HUES64 (cell line): ENCODE results near the gene CDR2.

Source experiments
- H3K27ac ChIP-seq: 2 replicates; pipeline ENCODE4 v1.7.0; 2013; ENCODE audit warnings: low read depth, low read length, inconsistent platforms
- H3K27me3 ChIP-seq: 2 replicates; pipeline ENCODE4 v1.6.1; 2013; ENCODE audit warnings: mild to moderate bottlenecking, low read length; ENCODE audit not compliant: insufficient read depth
- H3K36me3 ChIP-seq: 2 replicates; pipeline ENCODE4 v1.6.1; 2013; ENCODE audit warnings: mild to moderate bottlenecking, low read length; ENCODE audit not compliant: insufficient read depth
- H3K4me1 ChIP-seq: 2 replicates; pipeline ENCODE4 v1.6.1; 2013; ENCODE audit warnings: mild to moderate bottlenecking, low read length, moderate library complexity; ENCODE audit not compliant: insufficient read depth
- H3K4me3 ChIP-seq: 2 replicates; pipeline ENCODE4 v1.5.1; 2013; ENCODE audit warnings: mild to moderate bottlenecking, low read length, moderate library complexity
- H3K9ac ChIP-seq: 2 replicates; pipeline ENCODE4 v1.6.1; 2013; ENCODE audit warnings: mild to moderate bottlenecking, low read depth, low read length
- H3K9me3 ChIP-seq: 2 replicates; pipeline ENCODE4 v1.6.1; 2013; ENCODE audit warnings: low read depth, low read length; ENCODE audit not compliant: insufficient read depth
- WGBS: fragments of 150-250, 120-280 bp; methylation state at CpG from one replicate; pipeline ENCODE4 v1.1.7; 2013; ENCODE audit warnings: missing lambda C conversion rate; 5-methylcytosine and 5-hydroxymethylcytosine counted together

Gene CDR2

GRCh38 chr16:22400900-22401299 is 26.5 kb upstream of the CDR2 start:
- Histone ChIP-seq H3K27me3 (no peaks in the 10 kb centered on the region), H3K4me3 (no peak overlapping the region), H3K27ac (no peak overlapping the region), H3K36me3 (no peaks in the 10 kb centered on the region), H3K9me3 (no peaks in the 10 kb centered on the region), H3K4me1 (no peaks in the 10 kb centered on the region), H3K9ac (no peak overlapping the region)
- WGBS: 88% methylated on average over 3 of the region's 3 CpGs

GRCh38 chr16:22397931-22398330 is 23.5 kb upstream of the CDR2 start:
- H3K4me1 ChIP-seq: no peaks in the 10 kb centered on the region
- H3K9me3 ChIP-seq: no peaks in the 10 kb centered on the region
- H3K9ac ChIP-seq: no peak overlapping the region
- no peaks in the 10 kb centered on the region for H3K27me3 ChIP-seq
- no peaks in the 10 kb centered on the region for H3K36me3 ChIP-seq
- H3K4me3 ChIP-seq: no peak overlapping the region
- no peak overlapping the region for H3K27ac ChIP-seq

- 77% methylated on average over 1 of the region's 1 CpG for WGBS
- H3K36me3 ChIP-seq: no peaks in the 10 kb centered on the region
- H3K9me3 ChIP-seq: no peaks in the 10 kb centered on the region
- no peaks in the 10 kb centered on the region for H3K4me1 ChIP-seq
- H3K27me3 ChIP-seq: no peaks in the 10 kb centered on the region
- no peak overlapping the region for H3K9ac ChIP-seq
- no peak overlapping the region for H3K27ac ChIP-seq
- no peak overlapping the region for H3K4me3 ChIP-seq
These were observed 23.0 kb upstream of the CDR2 start for GRCh38 chr16:22397464-22397863.

GRCh38 chr16:22395960-22396359 is 21.5 kb upstream of the CDR2 start:
- H3K4me3 ChIP-seq: no peak overlapping the region
- H3K27me3 ChIP-seq: no peaks in the 10 kb centered on the region
- no peaks in the 10 kb centered on the region for H3K4me1 ChIP-seq
- H3K9ac ChIP-seq: no peak overlapping the region
- no peaks in the 10 kb centered on the region for H3K36me3 ChIP-seq
- WGBS: 91% methylated on average over 4 of the region's 4 CpGs
- no peaks in the 10 kb centered on the region for H3K9me3 ChIP-seq
- no peak overlapping the region for H3K27ac ChIP-seq

- 62% methylated on average over 1 of the region's 1 CpG for WGBS
- Histone ChIP-seq H3K9me3 (no peaks in the 10 kb centered on the region), H3K27me3 (no peaks in the 10 kb centered on the region), H3K4me3 (no peak overlapping the region), H3K9ac (no peak overlapping the region), H3K36me3 (no peaks in the 10 kb centered on the region), H3K4me1 (no peaks in the 10 kb centered on the region), H3K27ac (no peak overlapping the region)
These were observed 19.7 kb upstream of the CDR2 start for GRCh38 chr16:22394121-22394520.

GRCh38 chr16:22388101-22388644 is 13.8 kb upstream of the CDR2 start:
- Histone ChIP-seq H3K9ac (no peak overlapping the region), H3K4me1 (no peaks in the 10 kb centered on the region), H3K27me3 (no peaks in the 10 kb centered on the region), H3K27ac (no peak overlapping the region), H3K4me3 (no peak overlapping the region), H3K9me3 (no peaks in the 10 kb centered on the region), H3K36me3 (no peaks in the 10 kb centered on the region)
- WGBS: 94% methylated on average over 2 of the region's 3 CpGs

- 91% methylated on average over 2 of the region's 2 CpGs for WGBS
- Histone ChIP-seq H3K27ac (no peak overlapping the region), H3K4me3 (no peak overlapping the region), H3K36me3 (no peaks in the 10 kb centered on the region), H3K4me1 (no peaks in the 10 kb centered on the region), H3K9me3 (no peaks in the 10 kb centered on the region), H3K9ac (no peak overlapping the region), H3K27me3 (no peaks in the 10 kb centered on the region)
These were observed 12.6 kb upstream of the CDR2 start for GRCh38 chr16:22386976-22387375.

- H3K27me3 ChIP-seq: no peaks in the 10 kb centered on the region
- H3K4me1 ChIP-seq: no peaks in the 10 kb centered on the region
- H3K27ac ChIP-seq: no peak overlapping the region
- WGBS: 93% methylated on average over 3 of the region's 3 CpGs
- H3K9me3 ChIP-seq: no peaks in the 10 kb centered on the region
- H3K36me3 ChIP-seq: no peaks in the 10 kb centered on the region
- H3K4me3 ChIP-seq: no peak overlapping the region
- H3K9ac ChIP-seq: no peak overlapping the region
These were observed 10.8 kb upstream of the CDR2 start for GRCh38 chr16:22385196-22385595.

- no peaks in the 10 kb centered on the region for H3K36me3 ChIP-seq
- no peak overlapping the region for H3K4me3 ChIP-seq
- H3K27ac ChIP-seq: no peak overlapping the region
- no peak overlapping the region for H3K9ac ChIP-seq
- no peaks in the 10 kb centered on the region for H3K4me1 ChIP-seq
- WGBS: 97% methylated on average over 3 of the region's 3 CpGs
- no peaks in the 10 kb centered on the region for H3K9me3 ChIP-seq
- H3K27me3 ChIP-seq: no peaks in the 10 kb centered on the region
These were observed 9.4 kb upstream of the CDR2 start for GRCh38 chr16:22383827-22384226.

- no peak overlapping the region for H3K9ac ChIP-seq
- no peak overlapping the region for H3K4me3 ChIP-seq
- no peaks in the 10 kb centered on the region for H3K4me1 ChIP-seq
- H3K9me3 ChIP-seq: no peaks in the 10 kb centered on the region
- no peak overlapping the region for H3K27ac ChIP-seq
- H3K36me3 ChIP-seq: no peaks in the 10 kb centered on the region
- H3K27me3 ChIP-seq: peaks cover 6% of the 10 kb centered on the region; the same call in 1 of the 2 replicates
These were observed 7.0 kb upstream of the CDR2 start for GRCh38 chr16:22381392-22381791.

GRCh38 chr16:22380529-22380928 is 6.1 kb upstream of the CDR2 start:
- no peak overlapping the region for H3K27ac ChIP-seq
- H3K4me3 ChIP-seq: no peak overlapping the region
- peaks cover 13% of the 10 kb centered on the region for H3K27me3 ChIP-seq
- H3K4me1 ChIP-seq: no peaks in the 10 kb centered on the region
- no peaks in the 10 kb centered on the region for H3K36me3 ChIP-seq
- H3K9me3 ChIP-seq: no peaks in the 10 kb centered on the region
- H3K9ac ChIP-seq: no peak overlapping the region
- 100% methylated on average over 1 of the region's 1 CpG for WGBS

- H3K27ac ChIP-seq: no peak overlapping the region
- no peaks in the 10 kb centered on the region for H3K9me3 ChIP-seq
- no peak overlapping the region for H3K4me3 ChIP-seq
- no peak overlapping the region for H3K9ac ChIP-seq
- H3K4me1 ChIP-seq: no peaks in the 10 kb centered on the region
- H3K36me3 ChIP-seq: no peaks in the 10 kb centered on the region
- peaks cover 18% of the 10 kb centered on the region for H3K27me3 ChIP-seq
- WGBS: 98% methylated on average over 7 of the region's 7 CpGs
These were observed 5.2 kb upstream of the CDR2 start for GRCh38 chr16:22379656-22380055.
